Measurements from ENCODE around the gene PCDHA1.

PCDHA1 gene

GRCh38 chr5:140992828-140993227, 206.9 kb downstream of the PCDHA1 start:
- no peak for DNase-seq

GRCh38 chr5:140996060-140996459, 210.1 kb downstream of the PCDHA1 start:
- DNase-seq = no peak

GRCh38 chr5:140998921-140999410, 213.0 kb downstream of the PCDHA1 start:
- no peak for DNase-seq

DNA sequence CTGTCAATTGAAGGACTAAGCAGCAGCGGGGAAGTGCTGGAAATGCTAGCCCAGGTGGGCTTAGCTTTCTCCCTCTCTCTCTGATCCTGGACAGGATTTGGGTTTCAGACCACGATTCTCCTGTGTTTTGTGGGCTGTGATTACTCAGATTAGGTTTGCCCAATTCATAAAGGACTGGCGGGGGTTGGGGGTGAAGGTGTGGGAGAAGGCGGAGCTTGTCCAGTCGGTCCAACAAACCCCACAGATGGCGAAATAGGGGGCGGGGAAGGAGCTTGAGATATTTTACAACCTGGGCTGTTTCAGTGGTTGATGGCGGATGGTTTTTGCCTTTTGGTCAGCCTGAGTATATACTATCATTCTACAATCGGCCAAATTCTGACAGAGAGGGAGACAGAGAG, 215.5 kb downstream of the PCDHA1 start:
- DNase-seq = no peak

DNA sequence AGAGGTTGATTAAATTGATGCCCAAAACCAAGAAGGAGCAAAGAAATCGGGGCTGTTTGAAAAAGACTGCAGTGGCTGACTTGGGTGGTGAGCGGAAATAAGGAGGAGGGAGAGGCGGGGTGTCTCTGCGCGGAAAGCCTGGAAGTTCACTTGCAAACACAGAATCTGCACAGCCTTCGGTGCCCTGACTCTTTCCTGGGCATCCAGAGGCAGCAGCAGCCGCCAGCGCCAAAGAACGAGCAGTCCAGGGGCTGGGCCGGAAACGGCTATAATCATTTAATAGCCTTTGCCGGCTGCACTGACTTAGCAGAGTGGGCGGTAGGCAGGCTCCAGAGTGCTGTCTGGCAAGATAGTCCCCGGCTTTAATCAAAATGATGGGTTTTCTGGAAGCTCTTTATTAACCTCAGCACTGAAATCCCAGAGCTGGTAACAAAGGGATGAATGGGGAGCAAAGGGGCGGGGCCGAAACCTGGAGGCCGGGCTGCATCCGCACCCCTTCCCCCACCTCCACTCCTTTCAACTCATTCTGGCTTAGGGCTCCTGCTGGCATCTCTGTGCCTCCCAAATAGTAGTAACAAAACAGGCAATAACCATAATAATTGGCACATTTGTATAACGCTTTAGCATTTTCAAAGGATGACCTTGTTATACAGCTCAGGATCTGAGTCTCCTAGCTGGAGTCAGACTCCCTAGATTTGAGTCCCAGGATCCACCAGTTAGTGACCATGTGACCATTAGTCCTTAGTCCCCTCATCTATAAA, 216.1 kb downstream of the PCDHA1 start:
- no peak for DNase-seq

GRCh38 chr5:141002605-141002965, 216.6 kb downstream of the PCDHA1 start:
- no peak for DNase-seq

GRCh38 chr5:141003031-141003430, 217.1 kb downstream of the PCDHA1 start:
- no peak for DNase-seq

DNA sequence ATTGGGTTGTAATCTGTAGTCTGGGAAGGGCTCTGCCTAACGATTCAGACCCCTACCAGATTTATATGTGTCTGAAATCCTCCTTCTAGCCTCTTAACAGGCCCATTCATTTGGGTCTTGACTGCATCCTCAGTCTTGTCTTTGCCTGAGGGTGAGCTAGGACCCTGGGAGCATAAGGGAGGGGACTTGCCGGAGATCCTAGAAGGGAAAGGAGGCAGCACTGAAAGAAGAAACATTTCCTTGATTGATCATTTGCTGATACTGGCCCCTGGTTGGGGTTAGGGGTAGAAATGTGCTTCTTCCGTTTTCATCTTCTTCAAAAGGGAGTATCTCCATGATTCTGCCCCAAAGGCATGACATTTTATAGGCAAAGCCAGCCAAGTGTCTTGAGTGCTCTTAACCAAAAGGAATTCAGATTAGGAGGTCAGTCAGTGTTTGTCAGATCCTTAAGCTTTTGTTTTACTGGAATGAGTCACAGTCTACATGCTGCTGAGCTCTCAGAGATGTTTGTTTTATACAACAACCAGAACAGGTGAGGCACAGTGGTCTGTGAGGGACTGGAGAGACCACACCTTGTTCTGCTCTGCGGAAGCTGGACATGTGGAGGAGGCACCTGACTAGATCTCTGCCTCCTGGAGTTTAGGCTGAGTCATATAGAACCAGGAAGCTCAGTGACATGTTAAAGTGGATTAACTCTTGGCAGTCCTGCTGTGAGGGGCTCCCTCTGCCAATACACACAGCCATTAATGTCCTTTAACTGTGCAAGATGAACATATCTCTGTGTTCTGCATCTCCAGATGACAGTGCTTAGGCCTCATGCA, 218.1 kb downstream of the PCDHA1 start:
- DNase-seq = no peak

GRCh38 chr5:141007791-141008190, 221.9 kb downstream of the PCDHA1 start:
- no peak for DNase-seq

DNA sequence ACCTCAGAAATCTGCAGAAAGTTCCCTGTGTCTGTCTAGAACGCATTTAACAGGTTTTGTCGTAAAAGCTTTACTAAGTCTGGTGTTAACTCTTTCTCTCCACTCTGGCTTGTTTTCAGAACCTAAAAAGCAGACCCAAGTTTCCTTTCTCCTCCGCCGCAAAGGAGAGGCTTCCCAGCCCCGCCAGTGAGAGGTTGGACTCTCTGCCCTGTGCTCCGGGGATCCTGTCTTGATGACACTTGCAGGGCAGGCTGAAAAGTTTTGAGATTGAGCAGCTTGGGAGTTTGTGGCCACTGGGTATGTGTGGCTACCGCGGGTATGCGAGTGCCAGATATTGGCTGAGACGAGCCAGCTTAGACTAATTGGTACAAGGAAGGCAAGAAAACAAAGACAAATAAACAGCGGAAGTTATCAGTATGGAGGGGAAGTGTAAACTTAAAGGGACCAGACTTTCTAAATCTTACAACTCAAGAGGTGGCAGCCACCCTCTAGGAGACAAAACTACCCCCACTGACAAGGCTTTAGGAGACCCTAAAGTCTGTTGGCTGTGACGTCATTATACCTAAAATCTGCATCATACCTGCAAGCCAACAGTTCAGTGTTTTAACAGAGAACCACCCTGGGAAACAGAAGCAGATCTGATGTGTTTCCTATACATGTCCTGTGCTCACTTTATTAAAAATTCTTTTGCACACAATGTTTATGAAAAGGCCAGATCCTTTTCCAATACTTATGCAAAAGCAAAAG, 224.3 kb downstream of the PCDHA1 start:
- no peak for DNase-seq

GRCh38 chr5:141017943-141018342, 232.0 kb downstream of the PCDHA1 start:
- no peak for DNase-seq

DNA sequence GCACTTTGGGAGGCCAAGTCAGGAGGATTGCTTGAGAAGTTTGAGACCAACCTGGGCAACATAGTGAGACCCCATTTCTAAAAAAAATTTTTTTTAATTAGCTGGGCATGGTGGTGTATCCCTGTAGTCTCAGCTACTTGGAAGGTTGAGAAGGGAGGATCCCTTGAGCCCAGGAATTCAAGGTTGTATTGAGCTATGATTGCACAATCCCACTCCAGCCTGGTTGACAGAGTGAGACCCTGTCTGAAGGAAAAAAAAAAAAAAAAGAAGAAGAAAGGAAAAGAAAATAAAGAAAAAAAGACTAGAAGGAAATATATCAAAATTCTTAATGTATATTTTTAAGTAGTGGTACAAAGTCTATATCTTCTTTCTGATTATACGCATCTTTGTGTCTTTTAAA, 236.4 kb downstream of the PCDHA1 start:
- no peak for DNase-seq

DNA sequence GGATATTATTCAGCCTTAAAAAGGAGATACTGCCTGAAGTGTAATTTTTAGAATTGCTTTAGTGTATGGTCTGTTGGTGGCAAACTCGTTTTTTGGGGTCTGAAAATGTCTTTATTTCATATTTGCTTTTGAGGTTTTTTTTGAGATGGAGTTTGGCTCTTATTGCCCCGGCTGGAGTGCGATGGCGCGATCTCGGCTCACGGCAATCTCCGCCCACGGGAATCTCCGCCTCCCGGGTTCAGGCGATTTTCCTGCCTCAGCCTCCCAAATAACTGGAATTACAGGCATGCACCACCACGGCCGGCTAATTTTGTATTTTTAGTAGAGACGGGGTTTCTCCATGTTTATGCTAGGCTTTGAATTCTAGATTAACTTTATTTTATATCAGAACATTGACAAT, 245.1 kb downstream of the PCDHA1 start:
- no peak for DNase-seq

DNA sequence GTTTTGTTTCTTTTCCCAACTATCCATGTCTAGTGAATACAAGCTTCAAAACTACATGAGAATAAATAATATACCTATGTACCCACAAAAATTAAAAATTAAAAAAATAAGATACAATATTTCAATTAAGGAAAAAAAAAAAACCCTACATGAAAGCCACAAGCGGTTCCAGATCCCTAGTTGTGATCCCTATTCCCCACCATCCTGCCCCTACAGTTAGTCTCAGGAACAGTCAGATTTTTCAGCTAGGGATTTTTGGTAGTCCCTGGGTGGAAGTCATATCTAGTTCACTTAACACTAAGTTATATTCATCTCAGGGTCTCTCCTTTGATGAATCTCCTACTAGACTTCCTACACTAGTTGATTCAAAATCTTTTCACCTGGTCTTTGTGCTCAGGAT, 246.7 kb downstream of the PCDHA1 start:
- no peak for DNase-seq

GRCh38 chr5:141039061-141039460, 253.1 kb downstream of the PCDHA1 start:
- DNase-seq = no peak

- DNase-seq = no peak
Observed at GRCh38 chr5:141039517-141039916, 253.6 kb downstream of the PCDHA1 start.

DNA sequence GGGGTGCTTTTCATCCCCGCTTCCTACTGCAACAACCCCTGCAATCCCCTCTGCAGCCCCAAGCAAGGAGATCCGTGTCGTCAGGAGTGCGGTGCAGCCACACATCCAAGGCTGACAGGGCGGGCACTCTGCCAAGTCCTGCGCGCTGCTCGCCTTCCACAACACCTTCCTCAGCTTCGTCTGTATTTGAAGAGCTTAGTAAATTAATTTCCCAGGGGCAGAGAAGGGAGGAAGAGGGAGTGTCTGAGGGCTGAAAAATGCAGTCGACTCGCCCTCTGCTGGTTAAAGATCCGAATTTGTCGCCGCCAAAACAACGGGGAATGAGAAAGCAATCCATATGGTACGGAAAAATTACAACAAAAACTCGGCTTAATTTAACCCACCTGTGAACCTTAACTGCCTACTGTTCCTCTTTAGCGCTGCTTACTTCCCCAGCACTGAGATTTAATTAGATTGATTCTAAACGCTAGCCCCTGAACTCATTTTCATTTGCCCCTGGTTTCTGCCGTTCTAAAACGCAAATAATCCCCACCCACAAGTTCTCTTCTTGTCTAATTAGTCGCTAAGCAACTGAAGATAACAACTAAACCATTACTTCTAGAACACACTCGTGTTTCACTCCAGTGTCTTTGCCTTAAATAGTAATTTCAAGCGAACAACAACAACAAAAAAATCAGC, 254.3 kb downstream of the PCDHA1 start:
- no peak for DNase-seq

- DNase-seq = peak; percentile 10 to 78 (median 46)
Observed at GRCh38 chr5:141040771-141041426, 255.0 kb downstream of the PCDHA1 start.

GRCh38 chr5:141041427-141041785, 255.5 kb downstream of the PCDHA1 start:
- no peak for DNase-seq

DNA sequence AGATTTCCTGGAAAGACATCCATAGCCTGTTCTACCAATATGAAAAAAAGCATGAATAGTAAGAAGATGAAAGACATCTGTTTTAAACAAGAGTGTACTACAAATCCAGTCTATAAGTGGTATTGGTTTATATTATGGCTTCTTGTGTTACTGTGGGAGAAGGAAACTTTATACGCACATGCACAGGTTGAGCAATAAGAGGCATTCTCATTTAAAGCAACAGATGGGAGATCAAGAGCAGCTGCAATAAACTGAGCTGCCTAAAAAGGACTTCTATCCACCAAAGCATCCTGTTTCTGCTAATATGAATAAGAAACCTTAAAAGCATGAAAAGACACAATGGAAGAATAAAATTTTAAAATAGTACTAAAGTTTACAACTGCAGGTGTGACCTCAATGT, 256.6 kb downstream of the PCDHA1 start:
- DNase-seq = no peak

GRCh38 chr5:141050622-141051520, 264.9 kb downstream of the PCDHA1 start, which contains the start of gene PCDHB1:
Gene PCDHB1 (plus strand): TSS chr5:141051374. CDS start chr5:141051471, 97 bp downstream.
- no peak for DNase-seq
